HG03342 (cell line): ENCODE results near the gene ALDOA.
"Not testable (repeated sequence)": the region's sequence is repeated elsewhere in the genome, so short reads cannot be mapped to it uniquely, and the experiment has no call there.

Experiments used
- ATAC-seq: cut with Tn5 transposase; IDR thresholded peaks from one replicate; pipeline ENCODE4 v1.9.1; 2021; ENCODE audit warnings: mild to moderate bottlenecking, moderate library complexity; ENCODE audit not compliant: unreplicated experiment

Gene ALDOA

GRCh38 chr16:30065102-30065942 is at the start of gene ALDOA:
Gene ALDOA, plus strand, starts transcription at chr16:30065760. Its CDS starts 1,138 bp downstream, at chr16:30066898.
- peak; percentile 73 for ATAC-seq

GRCh38 chr16:30016555-30017276 is 48.8 kb upstream of the ALDOA start:
- ATAC-seq, result no peak

GRCh38 chr16:30017277-30017656 is 48.3 kb upstream of the ALDOA start:
- ATAC-seq, result no peak

GRCh38 chr16:30017937-30018336 is 47.6 kb upstream of the ALDOA start:
- ATAC-seq, result not testable (repeated sequence)

- no peak for ATAC-seq
These were observed 46.8 kb upstream of the ALDOA start for GRCh38 chr16:30018731-30019158.

- ATAC-seq, result no peak
These were observed 42.7 kb upstream of the ALDOA start, which contains the start of gene C16orf92 for GRCh38 chr16:30022887-30023286. Gene C16orf92, plus strand, starts transcription at chr16:30023198. Its CDS starts 143 bp downstream, at chr16:30023341.

GRCh38 chr16:30023586-30023985 is 42.0 kb upstream of the ALDOA start:
- ATAC-seq, result no peak

GRCh38 chr16:30024451-30024850 is 41.1 kb upstream of the ALDOA start:
- no peak for ATAC-seq

- ATAC-seq, result no peak
These were observed 40.4 kb upstream of the ALDOA start for GRCh38 chr16:30025156-30025555.

GRCh38 chr16:30025574-30025973 is 40.0 kb upstream of the ALDOA start:
- no peak for ATAC-seq

- no peak for ATAC-seq
These were observed 39.1 kb upstream of the ALDOA start for GRCh38 chr16:30026449-30026848.

- ATAC-seq, result no peak
These were observed 37.7 kb upstream of the ALDOA start for GRCh38 chr16:30027588-30028437.

- ATAC-seq, result no peak
These were observed 37.0 kb upstream of the ALDOA start for GRCh38 chr16:30028438-30029076.

- no peak for ATAC-seq
These were observed 35.4 kb upstream of the ALDOA start for GRCh38 chr16:30030011-30030685.

GRCh38 chr16:30030841-30031413 is 34.6 kb upstream of the ALDOA start, which contains the start of gene TLCD3B:
Gene TLCD3B, minus strand, starts transcription at chr16:30031271. Its CDS starts 744 bp downstream, at chr16:30030527.
- no peak for ATAC-seq

- no peak for ATAC-seq
These were observed 34.1 kb upstream of the ALDOA start for GRCh38 chr16:30031477-30031918.

- no peak for ATAC-seq
These were observed 33.3 kb upstream of the ALDOA start for GRCh38 chr16:30032083-30032819.

- ATAC-seq, result no peak
These were observed 32.3 kb upstream of the ALDOA start for GRCh38 chr16:30033270-30033669.

- no peak for ATAC-seq
These were observed 25.3 kb upstream of the ALDOA start for GRCh38 chr16:30040221-30040620.
